HCT116 (cell line): ENCODE results near the gene SPEF1. TPM values are rescaled to one million over a fixed set of nuclear protein-coding genes. Genes with fewer than 3 reads are reported as not detected.

Experiments
- ATAC-seq: fragments of 200-7000 bp; cut with Tn5 transposase; 2 replicates; pipeline ENCODE4 v1.9.1; 2020; ENCODE audit warnings: mild to moderate bottlenecking, moderate library complexity
- BruUV-seq: library from RNA; stranded (reverse); fragments of 400-500 nt; replicated peaks from 2 replicates; lab custom pipeline; 2021; lab: Mats Ljungman, UMichigan
- CTCF ChIA-PET: fragments of 300-600 bp; sonication (Branson Sonifier 250); formaldehyde crosslinking; loops from one replicate; lab custom pipeline; 2021; ENCODE audit warnings: antibody characterized with exemption; lab: Charles Lee
- POLR2A ChIA-PET: fragments of 300-600, 350-600 bp; sonication (Branson Sonifier 250); formaldehyde crosslinking; loops from one replicate; lab custom pipeline; 2021; ENCODE audit warnings: antibody characterized with exemption; lab: Charles Lee
- RAD21 ChIA-PET, 2 experiments: fragments of 300-600 bp; sonication (Branson Sonifier 250); formaldehyde crosslinking; loops; one replicate each; lab custom pipeline; 2023; ENCODE audit warnings: low total read pairs in 2 of 2; ENCODE audit not compliant: uncharacterized antibody in 2 of 2, unreplicated experiment in 2 of 2, low non-redundant PET in 1 of 2; lab: Charles Lee
- DNase-seq: peaks from one replicate; pipeline ENCODE4 v3.0.0-alpha.2; 2010; ENCODE audit warnings: low read depth, low spot score
- H2AFZ ChIP-seq: fragments of 200-600 bp; shearing (Covaris generic), sonication (generic); 2 replicates; pipeline ENCODE4 v1.6.1; 2017; ENCODE audit warnings: low read depth, mixed run types, mixed read lengths, antibody characterized with exemption, low read length; ENCODE audit not compliant: poor library complexity, severe bottlenecking
- H3K27ac ChIP-seq: 2 replicates; pipeline ENCODE4 v1.5.1; 2012; ENCODE audit warnings: low read depth, low read length
- H3K27me3 ChIP-seq: fragments of 200-600 bp; sonication (generic); 2 replicates; pipeline ENCODE4 v1.6.1; 2016; ENCODE audit warnings: mixed run types, low read length, mixed read lengths; ENCODE audit not compliant: insufficient read depth
- H3K36me3 ChIP-seq, 2 experiments: fragments of 200-500 bp in 1 of 2; fragments of 200-600 bp in 1 of 2; sonication (Bioruptor generic) in 1 of 2; sonication (generic) in 1 of 2; 2 replicates each; pipeline versions ENCODE4 v1.5.1 to v1.6.1; 2014 to 2016; ENCODE audit warnings: low read length in 2 of 2, inconsistent platforms in 1 of 2, mixed read lengths in 1 of 2, mixed run types in 1 of 2; ENCODE audit not compliant: insufficient read depth in 2 of 2, control insufficient read depth in 1 of 2
- H3K4me1 ChIP-seq, 2 experiments: fragments of 200-600 bp in 1 of 2; sonication (generic) in 1 of 2; 2 replicates each; pipeline versions ENCODE4 v1.5.1 to v1.6.1; 2012 to 2017; ENCODE audit warnings: low read length in 2 of 2, inconsistent platforms in 1 of 2, mild to moderate bottlenecking in 1 of 2, mixed read lengths in 1 of 2, mixed run types in 1 of 2, moderate library complexity in 1 of 2; ENCODE audit not compliant: insufficient read depth in 2 of 2, control insufficient read depth in 1 of 2
- H3K4me2 ChIP-seq: fragments of 200-600 bp; sonication (generic); 2 replicates; pipeline ENCODE4 v1.6.1; 2017; ENCODE audit warnings: mixed run types, low read length, mixed read lengths
- H3K4me3 ChIP-seq, 2 experiments: fragments of 200-600 bp in 1 of 2; sonication (generic) in 1 of 2; replicated peaks in 1 of 2; 2 replicates each; pipeline ENCODE4 v1.5.1; 2011 to 2016; ENCODE audit warnings: low read length in 2 of 2, control low read depth in 1 of 2, low read depth in 1 of 2, mild to moderate bottlenecking in 1 of 2, mixed read lengths in 1 of 2, mixed run types in 1 of 2
- H3K79me2 ChIP-seq: fragments of 200-600 bp; sonication (generic); 2 replicates; pipeline ENCODE4 v1.6.1; 2017; ENCODE audit warnings: mild to moderate bottlenecking, mixed run types, low read length, moderate library complexity, mixed read lengths; ENCODE audit not compliant: insufficient read depth
- H3K9ac ChIP-seq: fragments of 200-600 bp; sonication (generic); 2 replicates; pipeline ENCODE4 v1.6.1; 2016; ENCODE audit warnings: low read length, mixed read lengths
- H3K9me2 ChIP-seq: fragments of 200-600 bp; sonication (generic), shearing (Covaris generic); 2 replicates; pipeline ENCODE4 v1.6.1; 2017; ENCODE audit warnings: mixed run types, mild to moderate bottlenecking, moderate library complexity; ENCODE audit not compliant: insufficient read depth
- H3K9me3 ChIP-seq, 2 experiments: fragments of 200-500 bp in 1 of 2; fragments of 200-600 bp in 1 of 2; sonication (Bioruptor generic) in 1 of 2; sonication (generic) in 1 of 2; 2 replicates each; pipeline ENCODE4 v1.6.1; 2014 to 2017; ENCODE audit warnings: low read length in 2 of 2, mixed read lengths in 2 of 2, inconsistent platforms in 1 of 2, low read depth in 1 of 2, mild to moderate bottlenecking in 1 of 2, mixed run types in 1 of 2, moderate library complexity in 1 of 2; ENCODE audit not compliant: control insufficient read depth in 1 of 2, insufficient read depth in 1 of 2
- H4K20me1 ChIP-seq: fragments of 200-600 bp; sonication (generic), shearing (Covaris generic); 2 replicates; pipeline ENCODE4 v1.6.1; 2017; ENCODE audit warnings: mixed run types, mild to moderate bottlenecking, moderate library complexity; ENCODE audit not compliant: insufficient read depth
- intact Hi-C: fragments of 100-400 bp; cut with micrococcal nuclease; formaldehyde crosslinking; loops from 2 replicates; pipeline ENCODE4 v1.10.0; 2022
- total RNA-seq: library from RNA; stranded (reverse); gene quantifications from one replicate; pipeline ENCODE4 v1.2.1, GENCODE V29; 2021; ENCODE audit not compliant: unreplicated experiment
- TF ChIP-seq, protein P1 (sequence below), 3 experiments: fragments of 200-600 bp in 1 of 3; sonication (generic) in 1 of 3; IDR thresholded peaks in 2 of 3; conservative IDR thresholded peaks in 1 of 3; 2 replicates each; pipeline ENCODE4 v1.5.1; 2012 to 2017; ENCODE audit warnings: low read depth in 2 of 3, low read length in 2 of 3, antibody characterized with exemption in 1 of 3, borderline replicate concordance in 1 of 3, control low read depth in 1 of 3, mild to moderate bottlenecking in 1 of 3, mixed read lengths in 1 of 3, mixed run types in 1 of 3, moderate library complexity in 1 of 3; ENCODE audit not compliant: insufficient read depth in 1 of 3
- TF ChIP-seq, protein P2 (sequence below): IDR thresholded peaks from 2 replicates; pipeline ENCODE4 v1.6.1; 2011; ENCODE audit warnings: mild to moderate bottlenecking, low read length, moderate library complexity; ENCODE audit not compliant: insufficient replicate concordance; ENCODE audit errors: extremely low read depth
- TF ChIP-seq, protein P3 (sequence below): IDR thresholded peaks from 2 replicates; pipeline ENCODE4 v1.6.1; 2012

The SPEF1 gene
- total RNA-seq, 1 experiment from 2014 or later = 0.93 TPM

DNA sequence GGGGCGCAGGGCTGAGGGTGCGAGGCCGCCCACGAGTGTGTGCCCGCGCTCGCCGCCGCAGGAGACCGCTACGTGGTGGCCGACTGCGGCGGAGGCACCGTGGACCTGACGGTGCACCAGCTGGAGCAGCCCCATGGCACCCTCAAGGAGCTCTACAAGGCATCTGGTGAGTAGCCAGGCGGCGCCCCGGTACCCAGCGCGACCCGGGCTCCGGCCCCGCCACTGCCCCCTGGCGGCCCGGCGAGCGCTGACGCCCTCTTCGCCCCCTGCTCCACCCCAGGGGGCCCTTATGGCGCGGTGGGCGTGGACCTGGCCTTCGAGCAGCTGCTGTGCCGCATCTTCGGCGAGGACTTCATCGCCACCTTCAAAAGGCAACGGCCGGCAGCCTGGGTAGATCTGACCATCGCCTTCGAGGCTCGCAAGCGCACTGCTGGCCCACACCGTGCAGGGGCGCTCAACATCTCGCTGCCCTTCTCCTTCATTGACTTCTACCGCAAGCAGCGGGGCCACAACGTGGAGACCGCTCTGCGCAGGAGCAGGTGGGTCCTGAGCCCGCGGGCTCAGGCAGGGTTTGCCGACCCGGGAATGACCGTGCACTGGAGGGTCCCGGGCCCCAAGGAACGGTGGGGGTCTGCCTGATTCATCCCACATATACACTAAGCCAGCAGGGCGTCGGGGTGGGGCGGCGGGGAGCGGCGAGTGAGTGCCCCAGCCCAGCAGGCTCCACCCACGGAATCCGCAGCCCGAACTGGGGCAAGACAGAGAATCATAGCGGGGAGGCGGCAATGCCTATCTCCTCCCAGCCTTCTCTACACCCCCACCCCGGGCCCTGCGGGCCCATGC, 31.3 kb downstream of the SPEF1 start:
- no peak for DNase-seq
- ATAC-seq = peak; percentile 70
- POLR2A ChIA-PET = no interaction called here
- Histone ChIP-seq H3K4me1 (peaks cover 3 to 15% of the 10 kb centered on the region in 2 experiments; a peak in 3 of 4 replicates), H3K36me3 (peaks cover 4 to 8% of the 10 kb centered on the region in 2 experiments; a peak in 3 of 4 replicates), H3K27ac (no peak overlapping the region), H3K9ac (no peak overlapping the region), H3K4me2 (no peak overlapping the region), H3K79me2 (no peaks in the 10 kb centered on the region), H3K4me3 (no peak overlapping the region), H3K9me3 (no peaks in the 10 kb centered on the region), H3K9me2 (no peaks in the 10 kb centered on the region), H3K27me3 (no peaks in the 10 kb centered on the region), H4K20me1 (no peaks in the 10 kb centered on the region), H2AFZ (no peak overlapping the region)
- TF ChIP-seq, protein P1, sequence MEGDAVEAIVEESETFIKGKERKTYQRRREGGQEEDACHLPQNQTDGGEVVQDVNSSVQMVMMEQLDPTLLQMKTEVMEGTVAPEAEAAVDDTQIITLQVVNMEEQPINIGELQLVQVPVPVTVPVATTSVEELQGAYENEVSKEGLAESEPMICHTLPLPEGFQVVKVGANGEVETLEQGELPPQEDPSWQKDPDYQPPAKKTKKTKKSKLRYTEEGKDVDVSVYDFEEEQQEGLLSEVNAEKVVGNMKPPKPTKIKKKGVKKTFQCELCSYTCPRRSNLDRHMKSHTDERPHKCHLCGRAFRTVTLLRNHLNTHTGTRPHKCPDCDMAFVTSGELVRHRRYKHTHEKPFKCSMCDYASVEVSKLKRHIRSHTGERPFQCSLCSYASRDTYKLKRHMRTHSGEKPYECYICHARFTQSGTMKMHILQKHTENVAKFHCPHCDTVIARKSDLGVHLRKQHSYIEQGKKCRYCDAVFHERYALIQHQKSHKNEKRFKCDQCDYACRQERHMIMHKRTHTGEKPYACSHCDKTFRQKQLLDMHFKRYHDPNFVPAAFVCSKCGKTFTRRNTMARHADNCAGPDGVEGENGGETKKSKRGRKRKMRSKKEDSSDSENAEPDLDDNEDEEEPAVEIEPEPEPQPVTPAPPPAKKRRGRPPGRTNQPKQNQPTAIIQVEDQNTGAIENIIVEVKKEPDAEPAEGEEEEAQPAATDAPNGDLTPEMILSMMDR (IDR thresholded peaks at IDR 0.05 in 2 of 3, conservative IDR thresholded peaks at IDR 0.05 in 1 of 3; ENCODE audit: borderline replicate concordance in 1 of 3, insufficient read depth in 1 of 3, low read depth in 2 of 3, low read length in 2 of 3) = peak; percentile 75 to 92 (median 91)
- TF ChIP-seq, protein P2, sequence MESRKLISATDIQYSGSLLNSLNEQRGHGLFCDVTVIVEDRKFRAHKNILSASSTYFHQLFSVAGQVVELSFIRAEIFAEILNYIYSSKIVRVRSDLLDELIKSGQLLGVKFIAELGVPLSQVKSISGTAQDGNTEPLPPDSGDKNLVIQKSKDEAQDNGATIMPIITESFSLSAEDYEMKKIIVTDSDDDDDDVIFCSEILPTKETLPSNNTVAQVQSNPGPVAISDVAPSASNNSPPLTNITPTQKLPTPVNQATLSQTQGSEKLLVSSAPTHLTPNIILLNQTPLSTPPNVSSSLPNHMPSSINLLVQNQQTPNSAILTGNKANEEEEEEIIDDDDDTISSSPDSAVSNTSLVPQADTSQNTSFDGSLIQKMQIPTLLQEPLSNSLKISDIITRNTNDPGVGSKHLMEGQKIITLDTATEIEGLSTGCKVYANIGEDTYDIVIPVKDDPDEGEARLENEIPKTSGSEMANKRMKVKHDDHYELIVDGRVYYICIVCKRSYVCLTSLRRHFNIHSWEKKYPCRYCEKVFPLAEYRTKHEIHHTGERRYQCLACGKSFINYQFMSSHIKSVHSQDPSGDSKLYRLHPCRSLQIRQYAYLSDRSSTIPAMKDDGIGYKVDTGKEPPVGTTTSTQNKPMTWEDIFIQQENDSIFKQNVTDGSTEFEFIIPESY = no peak
- TF ChIP-seq, protein P3, sequence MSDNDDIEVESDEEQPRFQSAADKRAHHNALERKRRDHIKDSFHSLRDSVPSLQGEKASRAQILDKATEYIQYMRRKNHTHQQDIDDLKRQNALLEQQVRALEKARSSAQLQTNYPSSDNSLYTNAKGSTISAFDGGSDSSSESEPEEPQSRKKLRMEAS = no peak
- intact Hi-C loops = no loop called here
- CTCF ChIA-PET = interaction anchor here (0.6 to 3.8 kb wide), 5 partner anchors 18 to 69 kb away, joined by 3 to 9 read pairs (median 5); partner anchors contain the start of gene ADISSP
- RAD21 ChIA-PET = interaction anchor here in 1 of 2 experiments (0.9 to 1.0 kb wide), 2 partner anchors 33 to 34 kb away, joined by 3 read pairs; no protein-coding TSS in a partner anchor
- no TSS peak for BruUV-seq
